Measurements from ENCODE around the gene CLEC9A.

- TF ChIP-seq CTCF (IDR thresholded peaks at IDR 0.05) (no peak), POLR2A (IDR thresholded peaks at IDR 0.05) (no peak)
Measured at GRCh38 chr12:10027721-10028120, 2.8 kb upstream of the CLEC9A start.

Data from thyroid gland (tissue), 4 donors.